Fibroblast of gingiva (primary cell): Measurements from ENCODE around the gene DCDC1.
"Not testable (repeated sequence)": the region's sequence is repeated elsewhere in the genome, so short reads cannot be mapped to it uniquely, and the experiment has no call there.

ENCODE experiments used
- DNase-seq: peaks from one replicate; pipeline ENCODE4 v3.0.0-alpha.2; 2011; ENCODE audit warnings: low read depth

The DCDC1 gene

DNA sequence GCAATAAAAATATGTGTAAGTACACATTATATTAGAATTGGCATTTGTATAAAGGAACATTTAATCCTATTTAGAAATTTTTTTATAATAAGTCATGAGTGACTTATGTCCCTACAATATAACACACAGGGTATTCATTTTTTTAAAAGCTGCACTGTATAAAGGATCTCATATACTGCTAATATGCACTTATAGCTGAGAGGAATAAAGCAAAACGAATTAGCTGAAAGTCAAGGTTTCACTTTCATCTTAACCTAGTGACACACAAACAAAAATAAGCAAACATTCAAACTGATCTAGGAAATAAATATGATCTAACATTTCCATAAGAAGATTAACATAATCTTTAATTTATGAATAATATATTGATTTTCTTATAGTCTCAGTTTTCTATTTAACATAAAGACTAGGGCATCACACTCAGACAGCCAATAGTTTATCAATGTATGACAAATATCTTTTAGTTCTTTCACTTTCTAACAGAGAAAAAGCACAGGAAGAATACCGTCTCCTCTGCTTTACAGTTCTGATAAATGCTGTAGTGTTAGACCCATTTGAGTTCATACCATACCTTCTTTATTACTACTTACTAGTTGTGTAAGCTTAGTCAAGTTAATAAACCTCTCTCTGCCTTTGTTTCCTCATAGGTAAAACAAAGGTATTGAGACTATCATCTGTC is 42.9 kb downstream of the DCDC1 start:
- no peak for DNase-seq

DNA sequence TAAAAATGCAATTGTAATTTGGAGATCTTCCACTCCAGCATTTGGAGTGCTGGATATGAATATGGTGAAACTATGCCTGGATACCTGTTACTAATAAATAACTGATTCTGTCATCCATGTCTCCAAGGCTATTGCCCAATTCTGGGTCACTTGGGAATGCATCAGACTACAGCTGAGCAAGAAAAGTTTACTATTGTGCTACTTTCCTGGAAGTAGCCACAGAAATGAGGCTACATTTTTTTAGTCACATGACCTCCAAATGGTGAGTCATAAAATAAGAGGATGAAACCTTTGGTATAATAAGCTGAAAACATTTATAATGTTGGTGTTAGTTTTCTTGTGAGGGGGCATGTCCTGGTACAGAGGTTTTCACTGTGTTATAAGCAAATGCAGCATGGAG is 44.4 kb downstream of the DCDC1 start:
- peak; percentile 76 for DNase-seq

- DNase-seq: no peak
Measured at GRCh38 chr11:31323145-31323544, 46.4 kb downstream of the DCDC1 start.

DNA sequence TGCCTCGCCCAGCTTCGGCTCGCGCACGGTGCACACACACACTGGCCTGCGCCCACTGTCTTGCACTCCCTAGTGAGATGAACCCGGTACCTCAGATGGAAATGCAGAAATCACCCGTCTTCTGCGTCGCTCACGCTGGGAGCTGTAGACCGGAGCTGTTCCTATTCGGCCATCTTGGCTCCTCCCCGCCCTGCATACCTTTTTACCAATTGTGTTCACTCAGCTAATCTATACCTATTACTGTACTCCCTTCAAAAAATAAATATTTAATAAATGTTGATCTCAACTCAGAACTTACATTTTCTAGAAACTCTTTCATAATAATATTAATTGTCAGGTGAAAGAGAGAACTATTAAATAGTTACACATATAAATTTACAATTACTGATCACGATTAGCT is 48.0 kb downstream of the DCDC1 start:
- DNase-seq: not testable (repeated sequence)

DNA sequence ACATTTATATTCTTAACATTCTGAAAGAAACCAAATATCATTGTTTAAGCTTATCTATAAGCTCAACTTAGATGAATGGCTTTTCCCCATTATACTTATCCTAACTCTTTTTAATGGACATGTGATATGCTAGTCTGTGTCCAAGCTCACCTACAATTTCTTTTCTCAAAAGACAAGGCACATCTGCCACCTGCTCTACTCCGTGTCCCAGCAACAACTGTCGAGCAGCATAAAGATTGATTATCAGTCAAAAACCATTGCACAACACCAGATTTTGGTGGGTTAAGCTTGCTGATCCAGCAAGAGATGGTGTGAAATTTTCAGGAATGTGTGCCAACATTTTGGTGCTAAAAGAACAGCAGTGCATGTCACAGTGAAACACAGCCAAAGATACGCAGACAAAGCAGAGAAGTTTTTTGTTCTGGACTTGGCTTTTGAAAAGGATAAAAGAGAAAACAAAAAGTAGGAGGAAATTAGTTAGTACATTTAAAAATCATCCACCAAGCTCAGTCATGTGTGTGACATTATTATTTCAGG is 65.8 kb downstream of the DCDC1 start:
- DNase-seq: no peak

- no peak for DNase-seq
Measured at GRCh38 chr11:31301549-31302510, 67.7 kb downstream of the DCDC1 start.

- no peak for DNase-seq
Measured at GRCh38 chr11:31295308-31295707, 74.2 kb downstream of the DCDC1 start.

DNA sequence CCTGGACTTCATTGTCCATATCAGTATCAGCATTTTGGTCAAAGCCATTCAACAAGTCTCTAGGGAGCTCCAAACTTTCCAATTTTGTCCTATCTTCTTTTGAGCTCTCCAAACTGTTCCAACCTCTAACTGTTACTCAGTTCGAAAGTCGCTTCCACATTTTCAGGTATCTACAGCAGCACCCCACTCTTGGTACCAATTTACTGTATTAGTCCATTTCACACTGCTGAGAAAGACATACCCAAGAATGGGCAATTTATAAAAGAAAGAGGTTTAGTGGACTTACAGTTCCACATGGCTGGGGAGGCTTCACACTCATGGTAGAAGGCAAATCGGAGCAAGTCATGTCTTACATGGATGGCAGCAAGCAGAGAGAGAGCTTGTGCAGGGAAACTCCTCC is 96.0 kb downstream of the DCDC1 start:
- DNase-seq: not testable (repeated sequence)

- no peak for DNase-seq
Measured at GRCh38 chr11:31267720-31268119, 101.8 kb downstream of the DCDC1 start.

DNA sequence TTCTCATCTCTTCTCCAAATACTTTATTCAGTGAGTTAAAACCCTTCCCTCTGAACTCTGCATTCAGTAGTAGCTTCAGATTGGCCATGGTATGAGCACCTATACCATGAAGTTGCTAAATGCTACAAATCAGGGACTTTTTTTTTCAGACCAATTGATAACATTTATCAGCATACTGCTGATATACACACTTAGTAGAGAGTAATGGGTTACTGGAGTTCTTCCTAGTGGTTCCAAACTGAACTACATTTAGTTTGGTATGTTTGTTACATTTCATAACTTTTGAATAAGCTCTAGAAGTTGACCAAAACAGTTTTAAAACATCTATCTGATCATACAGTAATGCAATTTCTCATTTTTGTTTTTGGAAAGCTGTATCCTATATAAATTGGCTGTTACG is 104.7 kb downstream of the DCDC1 start:
- no peak for DNase-seq

GRCh38 chr11:31262761-31263160 is 106.8 kb downstream of the DCDC1 start:
- no peak for DNase-seq

DNA sequence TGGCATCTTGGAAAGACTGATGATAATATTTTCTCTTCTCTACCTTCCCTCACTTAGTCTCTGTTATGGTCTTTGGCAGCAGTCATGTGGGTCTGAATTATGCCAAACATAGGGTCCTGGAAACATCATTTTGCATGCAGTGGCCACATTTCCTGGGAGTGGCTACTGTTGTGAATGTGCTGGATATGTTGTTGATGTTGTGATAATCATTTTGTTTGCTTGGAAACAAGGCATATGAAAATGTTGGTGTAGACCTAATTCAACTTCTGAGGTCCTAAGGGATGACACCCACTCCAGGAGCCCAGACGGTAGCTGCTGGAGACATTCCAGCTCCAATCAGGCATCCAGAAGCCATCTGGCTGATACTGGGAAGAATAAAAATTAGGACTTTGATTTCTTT is 109.7 kb downstream of the DCDC1 start:
- no peak for DNase-seq

DNA sequence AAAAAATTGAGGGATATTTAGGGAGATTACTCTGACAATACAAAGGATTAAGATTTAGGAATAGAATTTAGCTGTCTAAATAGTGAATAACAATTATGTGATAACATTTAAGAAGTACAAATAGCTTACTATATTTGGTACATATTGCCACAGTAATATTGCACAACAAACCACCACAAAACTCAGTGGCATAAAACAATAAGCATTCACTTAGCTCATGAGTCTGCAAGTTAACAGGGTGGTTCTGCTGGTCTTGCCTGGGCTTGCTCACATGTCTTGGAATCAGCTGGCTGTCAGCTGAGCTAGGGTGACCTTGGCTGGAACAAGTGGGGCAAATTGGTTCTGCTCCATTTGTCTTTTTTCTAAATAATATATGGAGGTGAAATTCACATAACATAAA is 115.1 kb downstream of the DCDC1 start:
- DNase-seq: peak; percentile 29

DNA sequence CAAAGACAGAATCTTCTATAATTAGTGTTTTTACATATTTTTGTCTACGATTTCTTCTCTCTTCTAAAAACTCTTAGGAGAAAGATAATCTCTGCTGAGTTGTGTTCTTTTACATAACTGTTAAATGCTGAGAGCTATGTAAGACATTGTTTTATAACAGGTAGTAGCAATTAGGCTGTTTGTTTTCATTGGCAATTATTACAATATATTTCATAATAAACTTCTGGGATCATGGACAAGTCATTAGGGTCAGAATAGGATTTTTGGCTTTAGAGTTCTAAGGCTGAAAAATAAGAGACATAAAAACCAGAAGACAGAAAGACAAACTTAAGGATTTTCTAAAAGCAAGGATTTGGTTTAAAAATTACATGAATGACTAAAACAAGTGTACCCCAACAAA is 120.8 kb downstream of the DCDC1 start:
- DNase-seq: no peak

GRCh38 chr11:31247321-31247720 is 122.2 kb downstream of the DCDC1 start:
- DNase-seq: no peak

DNA sequence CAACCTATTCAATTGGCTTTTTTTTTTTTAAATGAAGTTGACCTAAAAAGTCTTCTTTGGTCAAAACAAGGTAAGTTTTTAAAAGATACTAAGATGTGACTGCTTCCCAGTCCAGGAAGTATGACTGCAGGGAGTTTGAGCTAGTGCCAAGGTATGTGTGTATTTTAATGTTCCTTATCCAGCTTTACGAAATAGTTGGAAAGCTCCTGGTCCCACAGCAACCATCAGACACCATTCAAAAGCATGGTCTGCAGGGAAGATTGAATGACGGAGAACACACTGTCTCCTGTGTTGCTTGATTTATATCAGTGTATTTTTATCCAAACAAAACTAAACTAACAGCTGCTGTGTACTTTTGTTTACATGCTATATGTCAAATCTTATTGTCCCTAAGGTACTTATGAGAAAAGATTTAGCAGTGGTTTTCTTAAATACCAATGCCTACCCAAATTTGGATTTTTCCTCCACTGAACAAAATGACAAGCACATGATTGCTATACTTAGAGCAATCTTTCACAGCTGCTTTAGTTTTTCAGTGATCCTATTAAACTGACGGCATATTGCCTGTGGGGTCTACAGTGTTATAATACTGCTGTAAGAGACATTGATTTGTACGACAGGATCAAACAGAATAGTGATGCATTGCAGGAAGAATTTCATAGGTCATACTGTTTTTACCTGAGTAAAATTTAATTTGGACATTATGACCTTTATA is 122.9 kb downstream of the DCDC1 start:
- no peak for DNase-seq

DNA sequence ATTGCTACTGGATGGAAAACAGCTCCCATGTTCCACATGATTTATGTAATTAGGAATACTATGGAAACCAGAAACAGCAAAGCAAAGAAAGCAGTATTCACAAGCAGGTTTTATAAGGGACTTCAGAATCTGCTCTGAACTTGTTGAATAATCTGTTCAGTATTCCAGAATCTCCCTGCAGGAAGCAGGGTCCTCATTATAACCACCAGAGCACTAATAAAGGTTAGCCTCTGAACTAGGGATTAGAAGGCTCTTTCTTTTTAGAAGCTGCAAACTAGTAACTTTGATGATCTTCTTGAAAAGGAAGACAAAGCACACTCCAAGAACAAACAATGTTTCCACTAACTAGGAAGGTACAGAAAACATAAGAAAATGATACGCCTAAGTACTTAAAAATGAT is 125.8 kb downstream of the DCDC1 start:
- no peak for DNase-seq

GRCh38 chr11:31240340-31240904 is 129.1 kb downstream of the DCDC1 start:
- DNase-seq: no peak

DNA sequence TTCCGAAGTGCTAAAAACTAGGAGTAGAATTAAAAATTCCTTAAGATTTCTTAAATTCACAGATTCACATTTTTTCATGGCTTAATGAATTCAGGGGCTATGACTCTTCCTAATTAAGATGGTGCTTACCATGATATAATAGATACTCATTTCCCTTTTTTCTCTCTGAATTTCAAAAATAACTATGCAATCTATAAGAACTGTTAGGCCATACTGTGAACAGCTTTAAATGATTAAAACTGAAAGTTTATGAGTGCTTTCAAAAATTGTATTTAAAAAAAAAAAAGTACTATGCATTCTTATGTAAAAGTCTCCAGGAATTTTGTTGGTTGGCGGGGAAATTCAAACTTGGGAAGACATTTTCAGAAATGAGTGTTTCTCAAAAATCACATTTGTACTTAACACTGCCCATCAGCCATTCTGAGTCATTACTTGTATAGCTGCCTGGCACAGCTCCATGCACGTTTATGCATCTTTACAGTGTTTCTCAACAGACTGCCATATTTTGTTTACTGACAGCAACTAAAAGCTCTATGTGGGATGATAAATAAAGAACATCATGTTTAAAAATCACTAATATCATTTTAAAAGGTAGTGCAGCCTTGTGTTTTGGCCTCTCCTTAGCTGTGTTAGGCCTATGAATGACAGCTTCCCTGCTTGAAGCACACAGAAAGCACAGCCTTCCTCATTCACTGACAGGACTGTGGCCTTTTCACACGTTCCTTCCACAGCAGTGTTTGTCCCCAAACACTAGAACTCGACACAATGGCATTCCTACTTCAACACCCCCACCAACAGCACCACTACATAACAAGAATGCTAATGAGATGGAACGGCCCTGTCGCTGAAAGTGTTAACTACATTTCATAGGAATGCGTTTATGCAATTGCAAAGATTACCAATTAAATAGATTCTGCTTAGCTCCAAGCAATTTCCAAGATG is 131.4 kb downstream of the DCDC1 start:
- DNase-seq: no peak

GRCh38 chr11:31236143-31236542 is 133.4 kb downstream of the DCDC1 start:
- no peak for DNase-seq

- no peak for DNase-seq
Measured at GRCh38 chr11:31233425-31233824, 136.1 kb downstream of the DCDC1 start.
